ENCODE data around the gene CSN1S1. TPM values are rescaled to one million over a fixed set of nuclear protein-coding genes. Genes with fewer than 3 reads are reported as not detected.

CSN1S1 gene
- total and polyA plus RNA-seq, 4 experiments from 2014 or later, result not detected

GRCh38 chr4:69991016-69991415 lies 60.1 kb downstream of the CSN1S1 start:
- H3K36me3 Mint-ChIP-seq, result no peaks in the 10 kb centered on the region
- no peaks in the 10 kb centered on the region for H3K36me3 ChIP-seq (ENCODE audit: insufficient read depth, low read length)
- intact Hi-C loops (cut with micrococcal nuclease), result no loop called here
- no peak overlapping the region for H3K27ac Mint-ChIP-seq
- H3K27me3 ChIP-seq (ENCODE audit: insufficient read depth, low read length), result no peaks in the 10 kb centered on the region
- no peak overlapping the region for H3K27ac ChIP-seq (ENCODE audit: low read depth, low read length)
- ChIA-PET CTCF (ENCODE audit: partially characterized antibody) (no interaction called here), POLR2A (ENCODE audit: partially characterized antibody) (no interaction called here)
- no peak for DNase-seq
- no peak overlapping the region for H3K4me3 ChIP-seq (ENCODE audit: low read length in 2 of 2)
- H3K4me1 Mint-ChIP-seq, result no peaks in the 10 kb centered on the region
- no peak overlapping the region for H3K4me3 Mint-ChIP-seq
- H3K9me3 ChIP-seq (ENCODE audit: control insufficient read depth in 1 of 2, low read length in 2 of 2), result no peaks in the 10 kb centered on the region
- H3K9me3 Mint-ChIP-seq, result peaks cover 0 to 3% (median 0%) of the 10 kb centered on the region in 8 donors
- no peaks in the 10 kb centered on the region for H3K27me3 Mint-ChIP-seq
- no peaks in the 10 kb centered on the region for H3K4me1 ChIP-seq (ENCODE audit: insufficient read depth, low read length)

- Mint-ChIP-seq H3K4me3 (no peak overlapping the region), H3K27ac (no peak overlapping the region), H3K27me3 (no peaks in the 10 kb centered on the region), H3K4me1 (no peaks in the 10 kb centered on the region), H3K36me3 (no peaks in the 10 kb centered on the region), H3K9me3 (peaks cover 0 to 10% (median 0%) of the 10 kb centered on the region in 8 donors)
- Histone ChIP-seq H3K27me3 (ENCODE audit: insufficient read depth, low read length) (no peaks in the 10 kb centered on the region), H3K4me3 (ENCODE audit: low read length in 2 of 2) (no peak overlapping the region), H3K36me3 (ENCODE audit: insufficient read depth, low read length) (no peaks in the 10 kb centered on the region), H3K9me3 (ENCODE audit: control insufficient read depth in 1 of 2, low read length in 2 of 2) (no peaks in the 10 kb centered on the region), H3K4me1 (ENCODE audit: insufficient read depth, low read length) (no peaks in the 10 kb centered on the region), H3K27ac (ENCODE audit: low read depth, low read length) (no peak overlapping the region)
- ChIA-PET CTCF (ENCODE audit: partially characterized antibody) (no interaction called here), POLR2A (ENCODE audit: partially characterized antibody) (no interaction called here)
- no peak for DNase-seq
- intact Hi-C loops (cut with micrococcal nuclease), result no loop called here
Observed at GRCh38 chr4:69994782-69995181, 63.9 kb downstream of the CSN1S1 start.

GRCh38 chr4:69995526-69996016 lies 64.7 kb downstream of the CSN1S1 start, which contains the start of gene STATH:
Gene STATH, plus strand, starts transcription at chr4:69995966. Its CDS starts 2,472 bp downstream, at chr4:69998438.
- Histone ChIP-seq H3K36me3 (ENCODE audit: insufficient read depth, low read length) (no peaks in the 10 kb centered on the region), H3K4me3 (ENCODE audit: low read length in 2 of 2) (no peak within 1 kb of the TSS), H3K4me1 (ENCODE audit: insufficient read depth, low read length) (no peaks in the 10 kb centered on the region), H3K27me3 (ENCODE audit: insufficient read depth, low read length) (no peaks in the 10 kb centered on the region), H3K27ac (ENCODE audit: low read depth, low read length) (no peak within 1 kb of the TSS), H3K9me3 (ENCODE audit: control insufficient read depth in 1 of 2, low read length in 2 of 2) (no peaks in the 10 kb centered on the region)
- no peak within 1 kb of the TSS for H3K27ac Mint-ChIP-seq
- H3K36me3 Mint-ChIP-seq, result no peaks in the 10 kb centered on the region
- POLR2A ChIA-PET (ENCODE audit: partially characterized antibody), result no interaction called here
- H3K4me1 Mint-ChIP-seq, result no peaks in the 10 kb centered on the region
- peaks cover 0 to 10% (median 0%) of the 10 kb centered on the region in 8 donors for H3K9me3 Mint-ChIP-seq
- CTCF ChIA-PET (ENCODE audit: partially characterized antibody), result no interaction called here
- intact Hi-C loops (cut with micrococcal nuclease), result no loop called here
- no peak for DNase-seq
- H3K4me3 Mint-ChIP-seq, result no peak within 1 kb of the TSS
- H3K27me3 Mint-ChIP-seq, result no peaks in the 10 kb centered on the region

Other genes starting within 250 kb of the CSN1S1 start
- gene SULT1B1, start 170.4 kb upstream of the CSN1S1 start, total RNA-seq, result 1 to 10 TPM; 5.7 to 7.6 TPM
- 1 to 10 TPM; 4.2 to 4.7 TPM for gene SULT1B1, start 170.4 kb upstream of the CSN1S1 start, polyA plus RNA-seq
- not detected for gene SULT1E1, start 70.9 kb upstream of the CSN1S1 start, total RNA-seq
- not detected for gene SULT1E1, start 70.9 kb upstream of the CSN1S1 start, polyA plus RNA-seq
- not detected for gene CSN2, start 34.7 kb downstream of the CSN1S1 start, total RNA-seq
- gene CSN2, start 34.7 kb downstream of the CSN1S1 start, polyA plus RNA-seq, result not detected
- not detected for gene STATH, start 64.9 kb downstream of the CSN1S1 start, total RNA-seq
- not detected for gene STATH, start 64.9 kb downstream of the CSN1S1 start, polyA plus RNA-seq
- not detected for gene HTN3, start 97.4 kb downstream of the CSN1S1 start, total RNA-seq
- not detected for gene HTN3, start 97.4 kb downstream of the CSN1S1 start, polyA plus RNA-seq
- not detected for gene HTN1, start 119.4 kb downstream of the CSN1S1 start, total RNA-seq
- gene HTN1, start 119.4 kb downstream of the CSN1S1 start, polyA plus RNA-seq, result not detected
- not detected for gene PRR27, start 223.2 kb downstream of the CSN1S1 start, total RNA-seq
- gene PRR27, start 223.2 kb downstream of the CSN1S1 start, polyA plus RNA-seq, result not detected